Activated T-helper 1 cell treated with anti-CD3 and anti-CD28 coated beads, Interleukin-12 subunit alpha, Interleukin-12 subunit beta, Interleukin-2, Interleukin-4 antibody, amounts not matched to agents 30 ng/mL and 10 ng/mL and 1 ng/mL, durations not matched to agents 14 hours and 24 hours and 36 hours (primary cell): Measurements from ENCODE around the gene CADM2. TPM values are rescaled to one million over a fixed set of nuclear protein-coding genes. Genes with fewer than 3 reads are reported as not detected.

ENCODE experiments used
- DNase-seq: peaks from one replicate; pipeline ENCODE4 v3.0.0; 2021; ENCODE audit warnings: low spot score
- H3K27ac Mint-ChIP-seq: one replicate; pipeline ENCODE4 v1.8.0; 2021; ENCODE audit warnings: mild to moderate bottlenecking, mixed read lengths
- H3K27me3 Mint-ChIP-seq: one replicate; pipeline ENCODE4 v1.8.0; 2022; ENCODE audit warnings: mild to moderate bottlenecking, moderate library complexity, mixed read lengths; ENCODE audit not compliant: insufficient read depth
- H3K36me3 Mint-ChIP-seq: one replicate; pipeline ENCODE4 v1.8.0; 2021; ENCODE audit warnings: low read depth, mixed read lengths
- H3K4me1 Mint-ChIP-seq: one replicate; pipeline ENCODE4 v1.8.0; 2021; ENCODE audit warnings: low read depth, mixed read lengths
- H3K4me3 Mint-ChIP-seq: one replicate; pipeline ENCODE4 v1.8.0; 2021; ENCODE audit warnings: mild to moderate bottlenecking, moderate library complexity, mixed read lengths
- H3K9me3 Mint-ChIP-seq: one replicate; pipeline ENCODE4 v1.8.0; 2021; ENCODE audit warnings: mixed read lengths
- intact Hi-C: fragments of 100-400 bp; cut with micrococcal nuclease; formaldehyde crosslinking; loops from one replicate; pipeline ENCODE4 v1.15.1; 2024
- total RNA-seq: library from RNA; stranded (reverse); gene quantifications from 2 replicates; pipeline ENCODE4 v1.2.3, GENCODE V29; 2022

Gene CADM2
- total RNA-seq, 1 donor from 2014 or later, result not detected

DNA sequence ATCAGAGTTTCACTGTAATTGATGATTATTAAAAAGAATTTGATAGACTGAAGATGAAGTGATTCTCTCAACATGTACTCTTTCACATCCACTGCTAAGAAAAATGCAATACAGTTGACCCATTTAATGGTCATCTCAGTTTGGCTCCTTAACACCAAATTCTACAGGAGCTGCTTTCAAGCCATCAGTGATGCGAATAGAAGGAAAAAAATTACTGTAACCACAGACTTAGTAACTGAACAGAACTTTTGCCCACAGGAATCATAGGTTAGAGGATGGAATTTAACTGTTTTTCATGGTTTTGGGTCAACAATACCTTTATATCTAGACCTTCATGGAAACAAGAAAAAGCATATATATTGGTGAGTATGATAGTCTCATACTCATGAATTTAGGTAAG, 633.5 kb downstream of the CADM2 start:
- Mint-ChIP-seq H3K4me3 (no peak overlapping the region), H3K36me3 (no peaks in the 10 kb centered on the region), H3K4me1 (no peaks in the 10 kb centered on the region), H3K27me3 (no peaks in the 10 kb centered on the region), H3K9me3 (no peaks in the 10 kb centered on the region), H3K27ac (no peak overlapping the region)
- intact Hi-C loops, result no loop called here
- DNase-seq, result no peak

DNA sequence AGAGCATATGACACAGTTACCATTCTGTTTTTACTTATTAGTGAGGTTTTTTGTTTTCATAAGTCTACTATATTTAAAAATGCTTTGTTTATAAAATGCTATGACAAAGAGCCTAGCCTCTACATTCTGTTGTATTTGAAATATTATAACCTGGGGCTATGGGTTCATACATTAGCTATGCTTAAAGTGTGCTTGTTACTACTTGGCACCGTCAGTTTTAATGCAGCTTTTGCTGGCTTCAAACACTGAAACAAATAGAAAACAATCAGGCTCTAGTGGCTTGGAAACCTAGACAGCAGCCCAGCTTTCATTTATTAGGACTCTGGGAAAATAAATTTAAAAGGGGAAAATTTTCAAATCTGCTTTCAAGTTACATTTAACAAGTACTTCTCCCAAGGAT, 635.9 kb downstream of the CADM2 start:
- no peak for DNase-seq
- Mint-ChIP-seq H3K4me3 (no peak overlapping the region), H3K27me3 (no peaks in the 10 kb centered on the region), H3K36me3 (no peaks in the 10 kb centered on the region), H3K4me1 (no peaks in the 10 kb centered on the region), H3K27ac (no peak overlapping the region), H3K9me3 (no peaks in the 10 kb centered on the region)
- intact Hi-C loops, result no loop called here

DNA sequence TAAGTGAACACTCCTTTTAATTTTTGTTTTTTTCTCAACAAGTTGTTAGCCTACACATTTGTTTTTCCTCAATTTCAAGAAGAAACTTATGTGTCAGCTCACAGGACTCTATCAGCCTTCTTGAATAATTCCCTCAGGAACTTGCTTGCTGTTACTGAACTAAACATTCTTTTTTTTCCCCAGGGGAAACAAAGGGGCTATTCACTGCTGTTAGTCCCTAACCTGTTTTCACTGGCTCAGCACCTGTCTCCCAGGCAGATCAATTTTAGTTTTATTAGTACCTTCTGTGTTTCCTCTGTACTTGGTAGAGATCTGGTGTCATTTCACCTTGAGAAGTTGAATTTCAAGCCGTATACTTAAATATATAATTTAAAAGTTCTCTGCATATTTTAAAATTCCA, 644.6 kb downstream of the CADM2 start:
- Mint-ChIP-seq H3K4me1 (no peaks in the 10 kb centered on the region), H3K27ac (no peak overlapping the region), H3K27me3 (no peaks in the 10 kb centered on the region), H3K36me3 (no peaks in the 10 kb centered on the region), H3K4me3 (no peak overlapping the region), H3K9me3 (no peaks in the 10 kb centered on the region)
- intact Hi-C loops, result no loop called here
- DNase-seq, result no peak

DNA sequence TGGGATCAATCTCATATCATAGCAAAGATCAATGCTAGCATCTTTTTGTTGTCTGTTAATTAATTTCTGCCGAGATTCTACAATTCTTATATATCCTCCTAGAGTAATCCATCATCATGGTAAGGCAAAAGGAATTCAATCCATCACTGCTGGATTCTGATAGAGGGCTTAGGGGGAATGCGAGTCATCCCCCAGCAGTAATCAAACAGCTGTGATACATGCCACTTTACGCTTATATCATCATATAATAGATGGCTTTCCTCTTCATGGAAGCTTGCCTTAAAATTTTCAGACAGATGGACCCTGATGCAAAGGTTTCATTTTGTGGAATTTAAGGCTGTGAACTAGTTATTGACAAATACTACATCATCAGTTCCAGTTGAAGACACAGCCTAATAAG, 645.9 kb downstream of the CADM2 start:
- intact Hi-C loops, result no loop called here

DNA sequence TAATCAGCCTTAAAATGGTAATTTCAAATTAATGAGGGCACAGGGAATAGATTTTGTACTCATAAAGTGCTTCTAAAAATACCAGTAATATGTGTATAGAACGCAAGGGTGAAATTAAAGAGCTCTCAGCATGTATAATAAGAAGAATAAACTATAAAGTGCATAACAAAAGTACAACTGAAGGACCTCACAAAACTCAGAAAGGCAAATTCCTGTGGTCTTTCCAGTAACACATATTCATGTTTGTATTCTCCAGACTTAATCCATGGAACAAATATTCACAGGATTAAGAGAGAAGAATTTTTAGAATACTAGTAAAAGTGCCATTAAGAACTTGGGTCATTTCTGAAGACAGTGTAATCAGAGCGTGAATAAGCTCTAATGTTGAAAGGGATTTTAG, 646.3 kb downstream of the CADM2 start:
- Mint-ChIP-seq H3K36me3 (no peaks in the 10 kb centered on the region), H3K4me3 (no peak overlapping the region), H3K27ac (no peak overlapping the region), H3K4me1 (no peaks in the 10 kb centered on the region), H3K9me3 (no peaks in the 10 kb centered on the region), H3K27me3 (no peaks in the 10 kb centered on the region)
- DNase-seq, result no peak
- intact Hi-C loops, result no loop called here

More for the DNA sequence above, 645.9 kb downstream of the CADM2 start:
- H3K27ac Mint-ChIP-seq, result no peak overlapping the region
- H3K4me3 Mint-ChIP-seq, result no peak overlapping the region
- H3K9me3 Mint-ChIP-seq, result no peaks in the 10 kb centered on the region
- H3K27me3 Mint-ChIP-seq, result no peaks in the 10 kb centered on the region
- no peaks in the 10 kb centered on the region for H3K36me3 Mint-ChIP-seq
- H3K4me1 Mint-ChIP-seq, result no peaks in the 10 kb centered on the region
- no peak for DNase-seq

DNA sequence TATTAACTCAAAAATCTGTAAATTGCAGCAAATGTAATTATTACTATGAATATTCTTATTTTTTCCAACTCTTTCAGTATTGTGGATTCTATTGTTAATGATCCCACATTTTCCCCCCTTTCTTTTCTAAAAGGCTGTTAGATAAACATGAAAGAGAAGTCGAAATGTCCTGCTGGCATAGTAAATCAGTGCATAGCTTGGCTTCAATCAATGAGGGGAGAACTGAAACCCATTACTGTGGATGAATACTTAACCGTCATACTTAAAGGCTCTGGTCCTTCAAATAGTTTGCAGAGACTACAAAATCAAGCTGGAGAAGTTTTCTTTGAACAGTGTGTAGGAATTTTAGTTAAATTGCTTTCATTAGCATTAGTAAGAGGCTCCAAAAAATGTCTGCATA, 667.9 kb downstream of the CADM2 start:
- DNase-seq, result no peak
- H3K27ac Mint-ChIP-seq, result no peak overlapping the region
- no peak overlapping the region for H3K4me3 Mint-ChIP-seq
- no peaks in the 10 kb centered on the region for H3K27me3 Mint-ChIP-seq
- H3K9me3 Mint-ChIP-seq, result no peaks in the 10 kb centered on the region
- H3K4me1 Mint-ChIP-seq, result no peaks in the 10 kb centered on the region
- no peaks in the 10 kb centered on the region for H3K36me3 Mint-ChIP-seq
- intact Hi-C loops, result no loop called here

DNA sequence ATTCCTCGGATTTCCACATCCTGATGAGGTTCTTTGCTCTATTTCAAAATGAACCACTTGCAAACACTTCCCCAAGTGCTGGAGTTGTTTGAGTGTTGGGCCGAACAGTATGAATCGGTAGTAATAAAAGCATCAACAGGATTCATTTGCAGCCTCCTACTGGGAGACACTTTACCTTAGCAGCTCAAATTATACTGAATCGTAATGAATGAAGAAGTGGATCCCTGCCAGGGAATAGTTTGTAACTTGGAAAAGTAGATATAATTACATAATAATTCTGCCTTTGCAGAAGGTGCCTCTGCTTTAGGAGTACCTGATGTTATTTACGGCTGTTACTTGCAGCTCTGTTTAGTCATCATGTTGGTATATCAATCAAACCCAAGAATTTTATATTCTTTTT, 669.1 kb downstream of the CADM2 start:
- no peaks in the 10 kb centered on the region for H3K27me3 Mint-ChIP-seq
- H3K9me3 Mint-ChIP-seq, result no peaks in the 10 kb centered on the region
- no peak for DNase-seq
- no peaks in the 10 kb centered on the region for H3K36me3 Mint-ChIP-seq
- intact Hi-C loops, result no loop called here
- H3K4me1 Mint-ChIP-seq, result no peaks in the 10 kb centered on the region
- H3K27ac Mint-ChIP-seq, result no peak overlapping the region
- H3K4me3 Mint-ChIP-seq, result no peak overlapping the region

DNA sequence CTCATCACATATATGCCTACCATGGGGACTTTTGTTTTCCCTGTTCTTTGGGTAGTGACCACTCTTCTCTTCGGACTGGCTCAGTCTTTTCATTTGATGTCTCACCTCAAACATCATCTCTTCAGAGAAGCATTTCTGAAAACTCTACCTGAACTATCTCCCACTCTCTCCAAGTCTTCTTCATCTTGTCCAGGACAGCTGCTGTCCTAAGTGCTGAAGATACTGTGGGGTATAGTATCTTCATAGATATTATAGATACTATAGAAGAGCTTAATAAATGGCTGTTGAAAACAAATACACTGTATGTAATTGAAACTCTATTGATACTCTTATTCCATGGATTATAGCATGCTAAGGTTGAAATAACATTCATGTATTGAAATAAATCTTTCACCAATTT, 672.3 kb downstream of the CADM2 start:
- Mint-ChIP-seq H3K4me1 (no peaks in the 10 kb centered on the region), H3K4me3 (no peak overlapping the region), H3K27ac (no peak overlapping the region), H3K27me3 (no peaks in the 10 kb centered on the region), H3K36me3 (no peaks in the 10 kb centered on the region), H3K9me3 (no peaks in the 10 kb centered on the region)
- intact Hi-C loops, result no loop called here
- DNase-seq, result no peak

DNA sequence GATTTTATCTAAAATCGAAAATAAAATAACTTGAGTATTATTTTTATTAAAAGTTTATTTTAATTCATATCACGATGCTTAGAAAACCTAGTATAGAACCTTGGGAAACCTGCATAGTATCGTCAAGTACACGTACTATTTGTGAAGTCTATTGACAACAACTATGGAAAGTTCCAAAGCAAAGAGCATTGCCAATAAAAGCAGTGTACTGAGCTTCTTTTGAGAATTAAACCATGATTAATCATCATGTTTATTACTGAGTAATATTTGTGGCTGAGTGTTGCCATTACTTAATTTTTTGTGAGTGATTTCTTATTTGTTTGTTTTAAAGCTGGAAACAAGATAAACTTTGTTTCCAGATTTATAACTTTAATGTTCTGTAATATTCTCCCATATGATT, 674.1 kb downstream of the CADM2 start:
- H3K27me3 Mint-ChIP-seq, result no peaks in the 10 kb centered on the region
- no peaks in the 10 kb centered on the region for H3K4me1 Mint-ChIP-seq
- H3K4me3 Mint-ChIP-seq, result no peak overlapping the region
- no peaks in the 10 kb centered on the region for H3K9me3 Mint-ChIP-seq
- no peak for DNase-seq
- intact Hi-C loops, result no loop called here
- no peaks in the 10 kb centered on the region for H3K36me3 Mint-ChIP-seq
- H3K27ac Mint-ChIP-seq, result no peak overlapping the region

DNA sequence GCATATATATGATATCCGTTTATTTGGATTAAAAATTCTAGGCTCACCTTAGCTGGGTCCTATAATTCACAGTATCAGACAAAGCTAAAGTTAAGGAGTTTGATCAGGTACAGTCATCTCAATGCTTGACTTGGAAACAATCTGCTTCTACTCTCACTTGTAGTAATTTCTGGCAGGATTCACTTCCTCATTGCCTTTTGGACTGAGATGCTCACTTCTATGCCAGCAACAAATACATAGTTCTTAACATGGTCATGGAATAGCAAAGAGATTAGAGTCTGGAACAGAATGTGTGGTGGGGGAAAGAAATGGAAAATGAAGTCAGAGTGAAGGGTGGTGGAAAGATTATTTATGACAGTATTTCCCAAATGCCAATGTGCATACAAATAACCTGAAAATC, 693.6 kb downstream of the CADM2 start:
- Mint-ChIP-seq H3K4me1 (no peaks in the 10 kb centered on the region), H3K27me3 (no peaks in the 10 kb centered on the region), H3K27ac (no peak overlapping the region), H3K36me3 (no peaks in the 10 kb centered on the region), H3K4me3 (no peak overlapping the region), H3K9me3 (peaks cover 9% of the 10 kb centered on the region)
- no peak for DNase-seq
- intact Hi-C loops, result no loop called here

DNA sequence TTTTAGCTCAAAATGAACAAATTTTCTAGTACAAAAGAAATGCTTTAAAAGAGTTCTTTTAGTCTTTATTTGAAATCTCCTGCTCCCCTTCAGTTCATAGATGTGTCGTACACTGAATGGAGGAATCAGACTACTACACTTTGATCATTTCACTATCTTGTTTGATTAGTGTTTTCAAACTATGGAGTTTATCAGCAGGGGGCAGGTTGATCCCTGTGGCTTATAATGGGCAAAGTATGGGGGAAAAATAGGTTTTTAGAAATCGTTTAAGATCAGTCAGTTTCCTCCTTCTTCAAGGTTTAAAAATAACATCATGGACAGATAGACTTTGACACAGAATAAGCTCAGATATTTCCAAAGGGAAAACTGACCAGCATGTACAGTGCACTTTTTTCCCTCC, 701.7 kb downstream of the CADM2 start:
- intact Hi-C loops, result no loop called here
- H3K27me3 Mint-ChIP-seq, result no peaks in the 10 kb centered on the region
- H3K4me1 Mint-ChIP-seq, result no peaks in the 10 kb centered on the region
- no peaks in the 10 kb centered on the region for H3K36me3 Mint-ChIP-seq
- no peak overlapping the region for H3K27ac Mint-ChIP-seq
- H3K9me3 Mint-ChIP-seq, result peaks cover 5% of the 10 kb centered on the region
- no peak for DNase-seq
- no peak overlapping the region for H3K4me3 Mint-ChIP-seq

DNA sequence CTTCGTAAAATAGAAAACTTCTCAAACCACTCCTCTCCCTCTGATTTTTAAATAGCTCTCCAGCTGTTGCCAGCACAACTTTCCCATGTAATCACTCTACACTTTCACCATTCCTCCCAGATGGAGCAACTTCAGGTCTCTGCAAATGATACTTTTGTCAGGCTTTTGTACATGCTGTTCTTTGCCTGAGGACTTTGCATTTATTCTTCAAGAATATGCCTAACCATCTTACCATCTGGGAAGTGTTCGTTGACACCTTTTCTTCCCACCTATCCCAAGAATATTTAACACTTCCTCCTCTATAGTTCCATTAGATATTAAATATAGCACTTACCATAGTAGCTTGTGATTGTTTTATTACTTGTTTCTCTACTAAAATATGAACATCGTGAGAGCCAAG, 703.7 kb downstream of the CADM2 start:
- H3K36me3 Mint-ChIP-seq, result no peaks in the 10 kb centered on the region
- H3K4me3 Mint-ChIP-seq, result no peak overlapping the region
- DNase-seq, result no peak
- H3K4me1 Mint-ChIP-seq, result no peaks in the 10 kb centered on the region
- intact Hi-C loops, result no loop called here
- H3K9me3 Mint-ChIP-seq, result no peaks in the 10 kb centered on the region
- no peaks in the 10 kb centered on the region for H3K27me3 Mint-ChIP-seq
- no peak overlapping the region for H3K27ac Mint-ChIP-seq

DNA sequence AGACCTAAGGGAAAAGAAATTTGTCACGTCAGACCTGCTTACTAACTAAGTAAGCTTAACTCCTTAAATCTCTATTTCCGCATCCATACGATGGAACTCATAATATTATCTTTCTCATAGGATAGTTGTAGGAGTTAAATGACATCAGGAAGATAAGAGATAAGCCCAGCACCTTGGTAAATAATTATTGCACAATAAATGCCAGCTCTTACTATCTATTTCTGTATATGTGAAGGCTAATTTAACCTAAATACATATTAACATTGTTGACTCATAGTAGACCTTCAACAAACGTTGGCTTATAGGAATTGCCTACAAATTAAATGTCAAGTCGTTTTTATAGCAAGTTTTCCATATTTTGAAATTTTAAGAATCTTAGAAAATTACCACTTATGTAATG, 709.0 kb downstream of the CADM2 start:
- Mint-ChIP-seq H3K27me3 (no peaks in the 10 kb centered on the region), H3K4me3 (no peak overlapping the region), H3K4me1 (no peaks in the 10 kb centered on the region), H3K36me3 (no peaks in the 10 kb centered on the region), H3K27ac (no peak overlapping the region), H3K9me3 (no peaks in the 10 kb centered on the region)
- intact Hi-C loops, result no loop called here
- DNase-seq, result no peak

DNA sequence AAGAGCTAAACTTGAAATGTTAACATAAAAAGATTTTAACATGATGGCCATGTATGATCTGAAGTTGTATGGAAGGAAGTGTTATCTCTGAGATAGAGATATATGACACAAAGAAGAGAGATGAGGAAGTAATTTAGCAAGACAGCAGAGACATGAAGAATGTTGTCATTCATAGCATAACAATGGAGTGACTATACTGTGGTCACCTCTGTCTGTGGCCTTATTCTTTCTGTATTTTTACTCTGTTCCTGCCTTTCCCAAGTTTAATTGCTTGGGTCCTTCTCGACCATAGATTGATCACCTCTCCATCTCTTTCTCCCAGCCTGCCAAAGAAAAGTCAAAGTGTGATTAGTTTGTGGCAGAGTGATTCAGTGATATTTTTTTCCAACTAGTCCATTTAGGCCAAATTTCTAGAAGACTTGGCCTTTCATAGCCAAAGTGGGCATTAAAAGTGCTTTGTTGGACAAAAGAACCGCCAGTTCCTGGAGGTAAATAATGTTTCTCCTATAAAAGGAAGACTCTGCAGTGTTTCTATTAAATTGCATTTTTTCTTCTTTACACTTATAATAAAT, 711.9 kb downstream of the CADM2 start:
- no peaks in the 10 kb centered on the region for H3K9me3 Mint-ChIP-seq
- no peak overlapping the region for H3K27ac Mint-ChIP-seq
- H3K27me3 Mint-ChIP-seq, result no peaks in the 10 kb centered on the region
- H3K36me3 Mint-ChIP-seq, result no peaks in the 10 kb centered on the region
- intact Hi-C loops, result no loop called here
- H3K4me1 Mint-ChIP-seq, result no peaks in the 10 kb centered on the region
- H3K4me3 Mint-ChIP-seq, result no peak overlapping the region
- DNase-seq, result no peak
